Breast epithelium (tissue), 3 donors: ENCODE data around the gene PCDHGA8.

ENCODE experiments used
- CTCF ChIP-seq, 3 donors: fragments of 450-650 bp; IDR thresholded peaks; one replicate each; pipeline ENCODE4 v1.5.1; 2016 to 2017; ENCODE audit warnings: antibody characterized with exemption in 3 of 3, mild to moderate bottlenecking in 3 of 3, moderate library complexity in 3 of 3
- POLR2A ChIP-seq: fragments of 450-650 bp; IDR thresholded peaks from one replicate; pipeline ENCODE4 v1.6.1; 2016; ENCODE audit warnings: antibody characterized with exemption, mild to moderate bottlenecking, moderate library complexity
- POLR2AphosphoS5 ChIP-seq, 3 donors: sonication (generic); formaldehyde crosslinking; IDR thresholded peaks; one replicate each; pipeline ENCODE4 v1.6.1; 2017; ENCODE audit warnings: antibody characterized with exemption in 3 of 3

GRCh38 chr5:141343242-141343952 lies 49.0 kb upstream of the PCDHGA8 start, which contains the start of gene PCDHGA3:
- TF ChIP-seq POLR2A (no peak), CTCF (IDR thresholded peaks at IDR 0.05) (no peak), POLR2AphosphoS5 (IDR thresholded peaks at IDR 0.05) (no peak)
